GM12878 (cell line): Measurements from ENCODE around the gene DPP6. TPM values are rescaled to one million over a fixed set of nuclear protein-coding genes. Genes with fewer than 3 reads are reported as not detected.

Experiments
- ATAC-seq: fragments of 200-7000 bp; cut with Tn5 transposase; 3 replicates; pipeline ENCODE4 v1.9.1; 2020; ENCODE audit warnings: mild to moderate bottlenecking, moderate library complexity
- BruUV-seq: library from RNA; stranded (reverse); fragments of 400-500 nt; replicated peaks from 2 replicates; lab custom pipeline; 2021; lab: Mats Ljungman, UMichigan
- CTCF ChIA-PET: fragments of 300-600 bp; sonication (Branson Sonifier 250); formaldehyde crosslinking; extraction: SDS; loops from one replicate; lab custom pipeline; 2021; ENCODE audit warnings: inconsistent platforms; lab: Yijun Ruan, JAX
- POLR2A ChIA-PET: fragments of 350-600 bp; formaldehyde crosslinking; extraction: SDS; loops from one replicate; lab custom pipeline; 2021; ENCODE audit warnings: inconsistent platforms; lab: Charles Lee
- RAD21 ChIA-PET: fragments of 300-600 bp; sonication (Branson Sonifier 250); formaldehyde crosslinking; loops from one replicate; lab custom pipeline; 2023; ENCODE audit warnings: antibody characterized with exemption; ENCODE audit not compliant: unreplicated experiment; lab: Charles Lee
- SMC1A ChIA-PET: fragments of 300-600 bp; sonication (Branson Sonifier 250); formaldehyde crosslinking; loops from one replicate; lab custom pipeline; 2023; ENCODE audit not compliant: unreplicated experiment, uncharacterized antibody; lab: Charles Lee
- DNase-seq: peaks from one replicate; pipeline ENCODE4 v3.0.0-alpha.2; 2011; ENCODE audit warnings: low read depth, low spot score
- FAIRE-seq: peaks from 3 replicates; lab custom pipeline; 2011; peaks lifted over from hg19 to GRCh38; lab: Jason Lieb, UNC
- H2AFZ ChIP-seq: 2 replicates; pipeline ENCODE4 v1.6.0; 2011; ENCODE audit warnings: low read depth, low read length, control low read depth; ENCODE audit not compliant: control insufficient read depth
- H3K27ac ChIP-seq: 2 replicates; pipeline ENCODE4 v1.5.1; 2011; ENCODE audit warnings: control low read depth; ENCODE audit not compliant: control insufficient read depth, insufficient read depth
- H3K27me3 ChIP-seq, 2 experiments: replicated peaks in 1 of 2; 2 replicates each; pipeline versions ENCODE4 v1.6.0 to v1.6.1; 2011; ENCODE audit warnings: low read length in 1 of 2; ENCODE audit not compliant: control insufficient read depth in 2 of 2, insufficient read depth in 2 of 2
- H3K36me3 ChIP-seq, 2 experiments: 2 replicates each; pipeline ENCODE4 v1.5.1; 2011; ENCODE audit warnings: low read length in 1 of 2; ENCODE audit not compliant: control insufficient read depth in 2 of 2, insufficient read depth in 2 of 2
- H3K4me1 ChIP-seq: 2 replicates; pipeline ENCODE4 v1.6.1; 2011; ENCODE audit warnings: mild to moderate bottlenecking, low read length, moderate library complexity, mixed read lengths; ENCODE audit not compliant: control insufficient read depth, insufficient read depth
- H3K4me2 ChIP-seq: 2 replicates; pipeline ENCODE4 v1.6.0; 2011; ENCODE audit warnings: control low read depth; ENCODE audit not compliant: control insufficient read depth, insufficient read depth
- H3K4me3 ChIP-seq: fragments of 200-600 bp; sonication (generic); 2 replicates; pipeline ENCODE4 v1.5.1; 2016
- H3K79me2 ChIP-seq: 2 replicates; pipeline ENCODE4 v1.6.0; 2011; ENCODE audit warnings: low read length; ENCODE audit not compliant: control insufficient read depth, insufficient read depth
- H3K9ac ChIP-seq: 2 replicates; pipeline ENCODE4 v1.8.0; 2011; ENCODE audit warnings: low read length, control low read depth, mixed read lengths; ENCODE audit not compliant: control insufficient read depth, insufficient read depth
- H3K9me3 ChIP-seq: replicated peaks from 3 replicates; pipeline ENCODE4 v1.5.1; 2011; ENCODE audit warnings: mild to moderate bottlenecking, low read length; ENCODE audit not compliant: control insufficient read depth, insufficient read depth
- H4K20me1 ChIP-seq: 2 replicates; pipeline ENCODE4 v1.6.0; 2011; ENCODE audit not compliant: control insufficient read depth, insufficient read depth
- ATF7 ChIP-seq: fragments of 450-650 bp; IDR thresholded peaks from 2 replicates; pipeline ENCODE4 v1.6.1; 2016; ENCODE audit warnings: low read depth, mild to moderate bottlenecking
- FOXK2 ChIP-seq: fragments of 450-650 bp; IDR thresholded peaks from 2 replicates; pipeline ENCODE4 v1.6.1; 2017; ENCODE audit warnings: mild to moderate bottlenecking, moderate library complexity
- HDGF ChIP-seq: fragments of 450-650 bp; IDR thresholded peaks from 2 replicates; pipeline ENCODE4 v1.6.1; 2016; ENCODE audit warnings: antibody characterized with exemption
- MAX ChIP-seq: IDR thresholded peaks from 2 replicates; pipeline ENCODE4 v1.6.1; 2012; ENCODE audit warnings: low read depth, low read length, improper control_type of control experiment
- NFIC ChIP-seq: IDR thresholded peaks from 2 replicates; pipeline ENCODE4 v1.6.1; 2012; ENCODE audit warnings: low read depth, mild to moderate bottlenecking, inconsistent platforms, low read length, moderate library complexity
- NFXL1 ChIP-seq: fragments of 450-650 bp; IDR thresholded peaks from 2 replicates; pipeline ENCODE4 v1.6.1; 2017; ENCODE audit warnings: antibody characterized with exemption, mild to moderate bottlenecking, borderline replicate concordance
- RELA ChIP-seq: fragments of 450-650 bp; IDR thresholded peaks from 2 replicates; pipeline ENCODE4 v1.8.0; 2014; ENCODE audit warnings: borderline replicate concordance; ENCODE audit not compliant: partially characterized antibody
- SMAD5 ChIP-seq: IDR thresholded peaks from 2 replicates; pipeline ENCODE4 v1.6.1; 2016; ENCODE audit warnings: antibody characterized with exemption, low read depth
- SMC3 ChIP-seq: IDR thresholded peaks from 2 replicates; pipeline ENCODE4 v1.6.1; 2011; ENCODE audit warnings: low read length, improper control_type of control experiment, borderline replicate concordance
- SP1 ChIP-seq: IDR thresholded peaks from one replicate; pipeline ENCODE4 v1.6.1; 2011; ENCODE audit warnings: low read depth, low read length
- TBL1XR1 ChIP-seq: IDR thresholded peaks from 2 replicates; pipeline ENCODE4 v1.6.1; 2012; ENCODE audit warnings: low read depth, low read length, improper control_type of control experiment
- ZNF24 ChIP-seq: fragments of 450-650 bp; IDR thresholded peaks from 2 replicates; pipeline ENCODE4 v1.6.1; 2017; ENCODE audit warnings: antibody characterized with exemption, mild to moderate bottlenecking
- ZNF622 ChIP-seq: fragments of 450-650 bp; IDR thresholded peaks from 2 replicates; pipeline ENCODE4 v1.6.1; 2017; ENCODE audit warnings: mild to moderate bottlenecking, inconsistent platforms
- WGBS: methylation state at CpG from one replicate; pipeline ENCODE4 v1.1.6; 2016; ENCODE audit warnings: low lambda C conversion rate; ENCODE audit not compliant: insufficient replicate concordance, insufficient coverage; ENCODE audit errors: missing lambda C conversion rate; 5-methylcytosine and 5-hydroxymethylcytosine counted together
- in situ Hi-C: fragments of 300-500 bp; cut with MboI; formaldehyde crosslinking; loops from 9 replicates; pipeline ENCODE4 v1.14.3; 2018; ENCODE audit warnings: mixed read lengths
- intact Hi-C: fragments of 100-400 bp; cut with micrococcal nuclease; formaldehyde crosslinking; loops from one replicate; pipeline ENCODE4 v1.14.2; 2022; ENCODE audit not compliant: unreplicated experiment
- polyA plus RNA-seq, 11 experiments: library from polyadenylated mRNA; depleted of rRNA in 4 of 11; unstranded in 6 of 11; stranded (reverse) in 5 of 11; fragments of >200 nt; fragmentation: Nextera tagmentation in 4 of 11; fragmentation: Illumina TruSeq in 1 of 11; extraction: Ambion mirVana in 4 of 11; extraction: Trizol in 1 of 11; gene quantifications; 1 replicate in 1 of 11; 2 replicates in 10 of 11; pipeline versions ENCODE4 v1.2.1 to v1.2.3, GENCODE V29; 2011 to 2016; ENCODE audit warnings: inconsistent platforms in 2 of 11, missing spikeins in 2 of 11, low read depth in 1 of 11
- total RNA-seq, 4 experiments: library from RNA; depleted of rRNA in 3 of 4; stranded (reverse); fragments of >200 nt in 3 of 4; fragmentation: Illumina TruSeq in 1 of 4; extraction: Trizol in 1 of 4; gene quantifications; 2 replicates each; pipeline versions ENCODE4 v1.2.1 to v1.2.3, GENCODE V29; 2013 to 2021
- TF ChIP-seq, protein P1 (sequence below): fragments of 450-650 bp; IDR thresholded peaks from 2 replicates; pipeline ENCODE4 v1.6.1; 2017; ENCODE audit warnings: antibody characterized with exemption, mild to moderate bottlenecking, moderate library complexity

DPP6 gene
- total and polyA plus RNA-seq, 10 of the 15 experiments (the other 5 are each of a cell fraction or from before 2014, with no cell fraction given) = not detected

GRCh38 chr7:154877031-154877430 lies 824.8 kb downstream of the DPP6 start (continued):
- TF ChIP-seq, protein P1, sequence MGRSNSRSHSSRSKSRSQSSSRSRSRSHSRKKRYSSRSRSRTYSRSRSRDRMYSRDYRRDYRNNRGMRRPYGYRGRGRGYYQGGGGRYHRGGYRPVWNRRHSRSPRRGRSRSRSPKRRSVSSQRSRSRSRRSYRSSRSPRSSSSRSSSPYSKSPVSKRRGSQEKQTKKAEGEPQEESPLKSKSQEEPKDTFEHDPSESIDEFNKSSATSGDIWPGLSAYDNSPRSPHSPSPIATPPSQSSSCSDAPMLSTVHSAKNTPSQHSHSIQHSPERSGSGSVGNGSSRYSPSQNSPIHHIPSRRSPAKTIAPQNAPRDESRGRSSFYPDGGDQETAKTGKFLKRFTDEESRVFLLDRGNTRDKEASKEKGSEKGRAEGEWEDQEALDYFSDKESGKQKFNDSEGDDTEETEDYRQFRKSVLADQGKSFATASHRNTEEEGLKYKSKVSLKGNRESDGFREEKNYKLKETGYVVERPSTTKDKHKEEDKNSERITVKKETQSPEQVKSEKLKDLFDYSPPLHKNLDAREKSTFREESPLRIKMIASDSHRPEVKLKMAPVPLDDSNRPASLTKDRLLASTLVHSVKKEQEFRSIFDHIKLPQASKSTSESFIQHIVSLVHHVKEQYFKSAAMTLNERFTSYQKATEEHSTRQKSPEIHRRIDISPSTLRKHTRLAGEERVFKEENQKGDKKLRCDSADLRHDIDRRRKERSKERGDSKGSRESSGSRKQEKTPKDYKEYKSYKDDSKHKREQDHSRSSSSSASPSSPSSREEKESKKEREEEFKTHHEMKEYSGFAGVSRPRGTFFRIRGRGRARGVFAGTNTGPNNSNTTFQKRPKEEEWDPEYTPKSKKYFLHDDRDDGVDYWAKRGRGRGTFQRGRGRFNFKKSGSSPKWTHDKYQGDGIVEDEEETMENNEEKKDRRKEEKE = no peak
- TF ChIP-seq HDGF (no peak), FOXK2 (no peak), SMAD5 (no peak), TBL1XR1 (no peak)

DNA sequence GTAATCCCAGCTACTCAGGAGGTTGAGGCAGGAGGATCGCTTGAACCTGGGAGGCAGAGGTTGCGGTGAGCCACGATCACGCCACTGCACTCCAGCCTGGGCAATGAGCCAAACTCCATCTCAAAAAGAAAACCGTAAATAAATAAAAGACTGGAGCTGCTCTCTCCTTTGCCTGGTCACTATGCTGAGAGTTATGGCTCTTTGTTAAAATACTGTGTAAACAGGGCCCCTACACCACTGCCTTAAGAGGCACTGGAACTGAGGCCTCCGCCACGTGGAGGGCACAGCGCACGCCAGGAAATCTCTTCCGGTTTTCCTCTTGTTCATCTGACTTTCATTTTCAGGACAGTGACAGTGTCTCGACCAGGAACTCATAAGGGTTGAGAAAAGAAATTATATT lies 827.4 kb downstream of the DPP6 start:
- Histone ChIP-seq H3K9ac (no peak overlapping the region), H3K79me2 (no peaks in the 10 kb centered on the region), H2AFZ (no peak overlapping the region), H3K4me2 (no peak overlapping the region)
- no peak for DNase-seq
- intact Hi-C loops = no loop called here
- RAD21 ChIA-PET = no interaction called here
- CTCF ChIA-PET = no interaction called here
- SMC1A ChIA-PET = no interaction called here
- POLR2A ChIA-PET = no interaction called here
- in situ Hi-C loops = no loop called here
- TF ChIP-seq SP1 (no peak), SMC3 (no peak), NFXL1 (no peak), NFIC (no peak), ZNF24 (no peak), ATF7 (no peak), MAX (no peak), RELA (no peak), ZNF622 (no peak)
- TF ChIP-seq, all 136 proteins: peak for 0
- WGBS = 75% methylated on average over 11 of the region's 11 CpGs
- no TSS peak for BruUV-seq
- Histone ChIP-seq H3K4me1 (no peaks in the 10 kb centered on the region), H3K27me3 (no peaks in the 10 kb centered on the region; a peak in 1 of 4 replicates), H3K4me3 (no peak overlapping the region), H3K27ac (no peak overlapping the region), H3K36me3 (no peaks in the 10 kb centered on the region), H3K9me3 (no peaks in the 10 kb centered on the region; the same call in 2 of the 3 replicates), H4K20me1 (no peaks in the 10 kb centered on the region)
- FAIRE-seq (no peak), ATAC-seq (no peak)
